Hepatocyte (in vitro differentiated cells): Measurements from ENCODE around the gene HCST.

Experiments
- EZH2 ChIP-seq: fragments of 200-600 bp; sonication (generic); IDR thresholded peaks from 2 replicates; pipeline ENCODE4 v1.6.1; 2016; ENCODE audit warnings: antibody characterized with exemption, mild to moderate bottlenecking, borderline replicate concordance
- EZH2phosphoT487 ChIP-seq: fragments of 200-600 bp; sonication (generic); IDR thresholded peaks from one replicate; pipeline ENCODE4 v1.6.1; 2018; ENCODE audit warnings: antibody characterized with exemption, mild to moderate bottlenecking, low read depth, moderate library complexity; ENCODE audit not compliant: unreplicated experiment, severe bottlenecking
- TF ChIP-seq, protein P1 (sequence below): fragments of 200-600 bp; sonication (generic); IDR thresholded peaks from 2 replicates; pipeline ENCODE4 v1.5.1; 2016; ENCODE audit warnings: antibody characterized with exemption, mild to moderate bottlenecking; ENCODE audit not compliant: poor library complexity

- TF ChIP-seq, protein P1, sequence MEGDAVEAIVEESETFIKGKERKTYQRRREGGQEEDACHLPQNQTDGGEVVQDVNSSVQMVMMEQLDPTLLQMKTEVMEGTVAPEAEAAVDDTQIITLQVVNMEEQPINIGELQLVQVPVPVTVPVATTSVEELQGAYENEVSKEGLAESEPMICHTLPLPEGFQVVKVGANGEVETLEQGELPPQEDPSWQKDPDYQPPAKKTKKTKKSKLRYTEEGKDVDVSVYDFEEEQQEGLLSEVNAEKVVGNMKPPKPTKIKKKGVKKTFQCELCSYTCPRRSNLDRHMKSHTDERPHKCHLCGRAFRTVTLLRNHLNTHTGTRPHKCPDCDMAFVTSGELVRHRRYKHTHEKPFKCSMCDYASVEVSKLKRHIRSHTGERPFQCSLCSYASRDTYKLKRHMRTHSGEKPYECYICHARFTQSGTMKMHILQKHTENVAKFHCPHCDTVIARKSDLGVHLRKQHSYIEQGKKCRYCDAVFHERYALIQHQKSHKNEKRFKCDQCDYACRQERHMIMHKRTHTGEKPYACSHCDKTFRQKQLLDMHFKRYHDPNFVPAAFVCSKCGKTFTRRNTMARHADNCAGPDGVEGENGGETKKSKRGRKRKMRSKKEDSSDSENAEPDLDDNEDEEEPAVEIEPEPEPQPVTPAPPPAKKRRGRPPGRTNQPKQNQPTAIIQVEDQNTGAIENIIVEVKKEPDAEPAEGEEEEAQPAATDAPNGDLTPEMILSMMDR, result no peak
- TF ChIP-seq EZH2 (no peak), EZH2phosphoT487 (no peak)
Measured at GRCh38 chr19:35859414-35859813, 42.9 kb upstream of the HCST start.
